HEK293 (cell line): ENCODE results near the gene DNAJC5.

Experiments used
- BCL11A ChIP-seq: fragments of 450-650 bp; formaldehyde crosslinking; IDR thresholded peaks from 2 replicates; pipeline ENCODE4 v1.5.1; 2016; ENCODE audit warnings: low read depth, missing biosample characterization, missing genetic modification characterization
- GLIS1 ChIP-seq: fragments of 450-650 bp; formaldehyde crosslinking; IDR thresholded peaks from 2 replicates; pipeline ENCODE4 v1.5.1; 2016; ENCODE audit warnings: missing biosample characterization, missing genetic modification characterization
- KLF8 ChIP-seq: fragments of 450-650 bp; formaldehyde crosslinking; IDR thresholded peaks from 2 replicates; pipeline ENCODE4 v1.5.1; 2016; ENCODE audit warnings: missing biosample characterization, missing genetic modification characterization
- SCRT2 ChIP-seq: fragments of 450-650 bp; formaldehyde crosslinking; IDR thresholded peaks from 2 replicates; pipeline ENCODE4 v1.5.1; 2016; ENCODE audit warnings: missing biosample characterization, missing genetic modification characterization
- TRIM28 ChIP-seq: IDR thresholded peaks from 2 replicates; pipeline ENCODE4 v1.6.1; 2011; ENCODE audit warnings: low read length, control low read depth, borderline replicate concordance
- YY1 ChIP-seq: fragments of 450-650 bp; formaldehyde crosslinking; IDR thresholded peaks from 2 replicates; pipeline ENCODE4 v1.5.1; 2018; ENCODE audit warnings: missing biosample characterization, missing genetic modification characterization
- ZFP41 ChIP-seq: fragments of 450-650 bp; formaldehyde crosslinking; IDR thresholded peaks from 2 replicates; pipeline ENCODE4 v1.5.1; 2016; ENCODE audit warnings: missing biosample characterization, missing genetic modification characterization, borderline replicate concordance
- ZIC2 ChIP-seq: fragments of 450-650 bp; formaldehyde crosslinking; IDR thresholded peaks from 2 replicates; pipeline ENCODE4 v1.5.1; 2016; ENCODE audit warnings: missing biosample characterization, missing genetic modification characterization
- ZNF10 ChIP-seq: fragments of 450-650 bp; formaldehyde crosslinking; IDR thresholded peaks from 2 replicates; pipeline ENCODE4 v1.5.1; 2017; ENCODE audit warnings: missing biosample characterization, missing genetic modification characterization
- ZNF121 ChIP-seq: fragments of 450-650 bp; formaldehyde crosslinking; IDR thresholded peaks from 2 replicates; pipeline ENCODE4 v1.5.1; 2016; ENCODE audit warnings: missing biosample characterization, missing genetic modification characterization
- ZNF132 ChIP-seq: fragments of 450-650 bp; formaldehyde crosslinking; IDR thresholded peaks from 2 replicates; pipeline ENCODE4 v1.5.1; 2017; ENCODE audit warnings: missing biosample characterization, missing genetic modification characterization, borderline replicate concordance
- ZNF155 ChIP-seq: fragments of 450-650 bp; formaldehyde crosslinking; IDR thresholded peaks from 2 replicates; pipeline ENCODE4 v1.5.1; 2016; ENCODE audit warnings: missing biosample characterization, missing genetic modification characterization
- ZNF169 ChIP-seq: fragments of 450-650 bp; formaldehyde crosslinking; IDR thresholded peaks from 2 replicates; pipeline ENCODE4 v1.5.1; 2016; ENCODE audit warnings: missing biosample characterization, missing genetic modification characterization
- ZNF2 ChIP-seq: fragments of 450-650 bp; formaldehyde crosslinking; IDR thresholded peaks from 2 replicates; pipeline ENCODE4 v1.5.1; 2016; ENCODE audit warnings: missing biosample characterization, missing genetic modification characterization
- ZNF214 ChIP-seq: fragments of 450-650 bp; formaldehyde crosslinking; IDR thresholded peaks from 2 replicates; pipeline ENCODE4 v1.5.1; 2017; ENCODE audit warnings: missing biosample characterization, mild to moderate bottlenecking, missing genetic modification characterization, borderline replicate concordance
- ZNF335 ChIP-seq: fragments of 450-650 bp; formaldehyde crosslinking; conservative IDR thresholded peaks from 2 replicates; pipeline ENCODE4 v1.5.1; 2016; ENCODE audit warnings: missing biosample characterization, missing genetic modification characterization
- ZNF501 ChIP-seq: fragments of 450-650 bp; formaldehyde crosslinking; IDR thresholded peaks from 2 replicates; pipeline ENCODE4 v1.5.1; 2016; ENCODE audit warnings: missing biosample characterization, missing genetic modification characterization
- ZNF510 ChIP-seq: fragments of 450-650 bp; formaldehyde crosslinking; IDR thresholded peaks from 2 replicates; pipeline ENCODE4 v1.5.1; 2018; ENCODE audit warnings: mild to moderate bottlenecking, missing genetic modification characterization, missing biosample characterization; ENCODE audit not compliant: insufficient replicate concordance
- ZNF518A ChIP-seq: fragments of 450-650 bp; formaldehyde crosslinking; conservative IDR thresholded peaks from 2 replicates; pipeline ENCODE4 v1.5.1; 2016; ENCODE audit warnings: low read depth, missing biosample characterization, missing genetic modification characterization
- ZNF530 ChIP-seq: fragments of 450-650 bp; formaldehyde crosslinking; IDR thresholded peaks from 2 replicates; pipeline ENCODE4 v1.5.1; 2016; ENCODE audit warnings: low read depth, missing biosample characterization, missing genetic modification characterization
- ZNF777 ChIP-seq: fragments of 450-650 bp; formaldehyde crosslinking; IDR thresholded peaks from 2 replicates; pipeline ENCODE4 v1.5.1; 2017; ENCODE audit warnings: missing biosample characterization, missing genetic modification characterization, borderline replicate concordance
- ZNF785 ChIP-seq: fragments of 450-650 bp; formaldehyde crosslinking; IDR thresholded peaks from 2 replicates; pipeline ENCODE4 v1.5.1; 2016; ENCODE audit warnings: missing biosample characterization, missing genetic modification characterization
- ZNF792 ChIP-seq: fragments of 450-650 bp; formaldehyde crosslinking; IDR thresholded peaks from 2 replicates; pipeline ENCODE4 v1.5.1; 2016; ENCODE audit warnings: missing biosample characterization, missing genetic modification characterization
- TF ChIP-seq, protein P1 (sequence below): fragments of 450-650 bp; formaldehyde crosslinking; IDR thresholded peaks from 2 replicates; pipeline ENCODE4 v1.5.1; 2016; ENCODE audit warnings: missing biosample characterization, missing genetic modification characterization, borderline replicate concordance
- TF ChIP-seq, protein P2 (sequence below): fragments of 450-650 bp; formaldehyde crosslinking; IDR thresholded peaks from 2 replicates; pipeline ENCODE4 v1.5.1; 2016; ENCODE audit warnings: missing biosample characterization, missing genetic modification characterization, borderline replicate concordance
- TF ChIP-seq, protein P3 (sequence below): IDR thresholded peaks from 2 replicates; pipeline ENCODE4 v1.6.1; 2011; ENCODE audit warnings: mild to moderate bottlenecking, low read depth, low read length, borderline replicate concordance

Gene DNAJC5

GRCh38 chr20:63955827-63956663 is 61.1 kb downstream of the DNAJC5 start, which contains the start of gene UCKL1 (continued):
- TF ChIP-seq ZNF518A (tag by site-specific recombination) (no peak), ZNF335 (tag by site-specific recombination) (peak; percentile 22), ZNF155 (tag by site-specific recombination) (no peak), KLF8 (tag by site-specific recombination) (peak; percentile 14; the same call in 1 of the 2 replicates), ZNF10 (no peak), ZNF132 (tag by site-specific recombination) (no peak), ZIC2 (tag by site-specific recombination) (peak; percentile 69), ZNF2 (peak; percentile 67; the same call in 1 of the 2 replicates), ZNF501 (peak; percentile 48; the same call in 1 of the 2 replicates), YY1 (tag by site-specific recombination) (peak; percentile 91), ZNF530 (no peak), TRIM28 (no peak), ZNF121 (tag by site-specific recombination) (peak; percentile 87), ZNF510 (tag by site-specific recombination) (no peak), ZFP41 (tag by site-specific recombination) (no peak), SCRT2 (tag by site-specific recombination) (peak; percentile 20; the same call in 1 of the 2 replicates), ZNF777 (tag by site-specific recombination) (peak; percentile 48; the same call in 1 of the 2 replicates), ZNF169 (tag by site-specific recombination) (no peak), ZNF792 (tag by site-specific recombination) (no peak), GLIS1 (tag by site-specific recombination) (no peak), BCL11A (tag by site-specific recombination) (no peak; the same call in 1 of the 2 replicates), ZNF785 (no peak; the same call in 1 of the 2 replicates), ZNF214 (tag by site-specific recombination) (no peak)
- TF ChIP-seq, protein P1, sequence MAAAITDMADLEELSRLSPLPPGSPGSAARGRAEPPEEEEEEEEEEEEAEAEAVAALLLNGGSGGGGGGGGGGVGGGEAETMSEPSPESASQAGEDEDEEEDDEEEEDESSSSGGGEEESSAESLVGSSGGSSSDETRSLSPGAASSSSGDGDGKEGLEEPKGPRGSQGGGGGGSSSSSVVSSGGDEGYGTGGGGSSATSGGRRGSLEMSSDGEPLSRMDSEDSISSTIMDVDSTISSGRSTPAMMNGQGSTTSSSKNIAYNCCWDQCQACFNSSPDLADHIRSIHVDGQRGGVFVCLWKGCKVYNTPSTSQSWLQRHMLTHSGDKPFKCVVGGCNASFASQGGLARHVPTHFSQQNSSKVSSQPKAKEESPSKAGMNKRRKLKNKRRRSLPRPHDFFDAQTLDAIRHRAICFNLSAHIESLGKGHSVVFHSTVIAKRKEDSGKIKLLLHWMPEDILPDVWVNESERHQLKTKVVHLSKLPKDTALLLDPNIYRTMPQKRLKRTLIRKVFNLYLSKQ (tag by site-specific recombination) = no peak
- TF ChIP-seq, protein P2, sequence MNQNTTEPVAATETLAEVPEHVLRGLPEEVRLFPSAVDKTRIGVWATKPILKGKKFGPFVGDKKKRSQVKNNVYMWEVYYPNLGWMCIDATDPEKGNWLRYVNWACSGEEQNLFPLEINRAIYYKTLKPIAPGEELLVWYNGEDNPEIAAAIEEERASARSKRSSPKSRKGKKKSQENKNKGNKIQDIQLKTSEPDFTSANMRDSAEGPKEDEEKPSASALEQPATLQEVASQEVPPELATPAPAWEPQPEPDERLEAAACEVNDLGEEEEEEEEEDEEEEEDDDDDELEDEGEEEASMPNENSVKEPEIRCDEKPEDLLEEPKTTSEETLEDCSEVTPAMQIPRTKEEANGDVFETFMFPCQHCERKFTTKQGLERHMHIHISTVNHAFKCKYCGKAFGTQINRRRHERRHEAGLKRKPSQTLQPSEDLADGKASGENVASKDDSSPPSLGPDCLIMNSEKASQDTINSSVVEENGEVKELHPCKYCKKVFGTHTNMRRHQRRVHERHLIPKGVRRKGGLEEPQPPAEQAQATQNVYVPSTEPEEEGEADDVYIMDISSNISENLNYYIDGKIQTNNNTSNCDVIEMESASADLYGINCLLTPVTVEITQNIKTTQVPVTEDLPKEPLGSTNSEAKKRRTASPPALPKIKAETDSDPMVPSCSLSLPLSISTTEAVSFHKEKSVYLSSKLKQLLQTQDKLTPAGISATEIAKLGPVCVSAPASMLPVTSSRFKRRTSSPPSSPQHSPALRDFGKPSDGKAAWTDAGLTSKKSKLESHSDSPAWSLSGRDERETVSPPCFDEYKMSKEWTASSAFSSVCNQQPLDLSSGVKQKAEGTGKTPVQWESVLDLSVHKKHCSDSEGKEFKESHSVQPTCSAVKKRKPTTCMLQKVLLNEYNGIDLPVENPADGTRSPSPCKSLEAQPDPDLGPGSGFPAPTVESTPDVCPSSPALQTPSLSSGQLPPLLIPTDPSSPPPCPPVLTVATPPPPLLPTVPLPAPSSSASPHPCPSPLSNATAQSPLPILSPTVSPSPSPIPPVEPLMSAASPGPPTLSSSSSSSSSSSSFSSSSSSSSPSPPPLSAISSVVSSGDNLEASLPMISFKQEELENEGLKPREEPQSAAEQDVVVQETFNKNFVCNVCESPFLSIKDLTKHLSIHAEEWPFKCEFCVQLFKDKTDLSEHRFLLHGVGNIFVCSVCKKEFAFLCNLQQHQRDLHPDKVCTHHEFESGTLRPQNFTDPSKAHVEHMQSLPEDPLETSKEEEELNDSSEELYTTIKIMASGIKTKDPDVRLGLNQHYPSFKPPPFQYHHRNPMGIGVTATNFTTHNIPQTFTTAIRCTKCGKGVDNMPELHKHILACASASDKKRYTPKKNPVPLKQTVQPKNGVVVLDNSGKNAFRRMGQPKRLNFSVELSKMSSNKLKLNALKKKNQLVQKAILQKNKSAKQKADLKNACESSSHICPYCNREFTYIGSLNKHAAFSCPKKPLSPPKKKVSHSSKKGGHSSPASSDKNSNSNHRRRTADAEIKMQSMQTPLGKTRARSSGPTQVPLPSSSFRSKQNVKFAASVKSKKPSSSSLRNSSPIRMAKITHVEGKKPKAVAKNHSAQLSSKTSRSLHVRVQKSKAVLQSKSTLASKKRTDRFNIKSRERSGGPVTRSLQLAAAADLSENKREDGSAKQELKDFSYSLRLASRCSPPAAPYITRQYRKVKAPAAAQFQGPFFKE = no peak
- TF ChIP-seq, protein P3, sequence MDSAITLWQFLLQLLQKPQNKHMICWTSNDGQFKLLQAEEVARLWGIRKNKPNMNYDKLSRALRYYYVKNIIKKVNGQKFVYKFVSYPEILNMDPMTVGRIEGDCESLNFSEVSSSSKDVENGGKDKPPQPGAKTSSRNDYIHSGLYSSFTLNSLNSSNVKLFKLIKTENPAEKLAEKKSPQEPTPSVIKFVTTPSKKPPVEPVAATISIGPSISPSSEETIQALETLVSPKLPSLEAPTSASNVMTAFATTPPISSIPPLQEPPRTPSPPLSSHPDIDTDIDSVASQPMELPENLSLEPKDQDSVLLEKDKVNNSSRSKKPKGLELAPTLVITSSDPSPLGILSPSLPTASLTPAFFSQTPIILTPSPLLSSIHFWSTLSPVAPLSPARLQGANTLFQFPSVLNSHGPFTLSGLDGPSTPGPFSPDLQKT = no peak
